IMR-90 (cell line): ENCODE data around the gene PTPRN2. TPM values are rescaled to one million over a fixed set of nuclear protein-coding genes. Genes with fewer than 3 reads are reported as not detected.

ENCODE experiments used
- ATAC-seq: fragments of 200-7000 bp; cut with Tn5 transposase; 2 replicates; pipeline ENCODE4 v1.9.1; 2020; ENCODE audit warnings: low read depth, mild to moderate bottlenecking, moderate library complexity
- BruUV-seq: library from RNA; stranded (reverse); fragments of 400-500 nt; replicated peaks from 2 replicates; lab custom pipeline; 2021; lab: Mats Ljungman, UMichigan
- CTCF ChIA-PET: fragments of 300-600 bp; formaldehyde crosslinking; extraction: SDS; loops from one replicate; lab custom pipeline; 2021; ENCODE audit warnings: antibody characterized with exemption; lab: Yijun Ruan, JAX
- POLR2A ChIA-PET: fragments of 300-600 bp; sonication (Branson Sonifier 250); formaldehyde crosslinking; loops from one replicate; lab custom pipeline; 2022; ENCODE audit warnings: antibody characterized with exemption; ENCODE audit not compliant: unreplicated experiment; lab: Charles Lee
- DNase-seq: peaks from one replicate; pipeline ENCODE4 v3.0.0; 2013
- H2AFZ ChIP-seq: replicated peaks from 2 replicates; pipeline ENCODE3; 2013; ENCODE audit warnings: low read length, mild to moderate bottlenecking; ENCODE audit not compliant: poor library complexity
- H2AK5ac ChIP-seq: 2 replicates; pipeline ENCODE4 v1.6.1; 2013; ENCODE audit warnings: low read depth, low read length, inconsistent platforms
- H2AK9ac ChIP-seq: replicated peaks from 2 replicates; pipeline ENCODE3; 2013; ENCODE audit warnings: mild to moderate bottlenecking, low read depth, low read length, moderate library complexity; ENCODE audit not compliant: poor library complexity
- H2BK120ac ChIP-seq: 2 replicates; pipeline ENCODE4 v1.6.1; 2013; ENCODE audit warnings: low read depth, low read length, inconsistent platforms
- H2BK15ac ChIP-seq: 3 replicates; pipeline ENCODE4 v1.6.1; 2013; ENCODE audit warnings: low read depth, low read length, inconsistent platforms
- H2BK20ac ChIP-seq: 2 replicates; pipeline ENCODE4 v1.6.1; 2013; ENCODE audit warnings: low read depth, mild to moderate bottlenecking, inconsistent platforms, low read length, moderate library complexity
- H2BK5ac ChIP-seq: 2 replicates; pipeline ENCODE4 v1.6.1; 2013; ENCODE audit warnings: mild to moderate bottlenecking, low read depth, low read length, inconsistent platforms; ENCODE audit not compliant: poor library complexity, severe bottlenecking
- H3K14ac ChIP-seq: replicated peaks from 2 replicates; pipeline ENCODE4 v1.6.1; 2013; ENCODE audit warnings: low read depth, low read length, inconsistent platforms
- H3K18ac ChIP-seq: 2 replicates; pipeline ENCODE4 v1.6.1; 2013; ENCODE audit warnings: low read depth, low read length, control low read depth
- H3K23ac ChIP-seq: 2 replicates; pipeline ENCODE4 v1.6.1; 2013; ENCODE audit warnings: low read depth, low read length, inconsistent platforms
- H3K27ac ChIP-seq: 2 replicates; pipeline ENCODE4 v1.5.1; 2013; ENCODE audit warnings: mild to moderate bottlenecking, control low read depth, low read length; ENCODE audit not compliant: insufficient read depth
- H3K27me3 ChIP-seq: 2 replicates; pipeline ENCODE4 v1.6.1; 2013; ENCODE audit warnings: low read length; ENCODE audit not compliant: control insufficient read depth, insufficient read depth
- H3K36me3 ChIP-seq: 2 replicates; pipeline ENCODE4 v1.6.1; 2013; ENCODE audit warnings: low read length, mixed read lengths; ENCODE audit not compliant: control insufficient read depth, insufficient read depth
- H3K4ac ChIP-seq: 2 replicates; pipeline ENCODE4 v1.6.1; 2013; ENCODE audit warnings: low read depth, low read length, inconsistent platforms
- H3K4me1 ChIP-seq: 2 replicates; pipeline ENCODE4 v1.6.1; 2013; ENCODE audit warnings: low read length, mixed read lengths; ENCODE audit not compliant: control insufficient read depth, insufficient read depth
- H3K4me2 ChIP-seq: 2 replicates; pipeline ENCODE4 v1.6.1; 2013; ENCODE audit warnings: low read depth, mild to moderate bottlenecking, control low read depth, low read length, moderate library complexity
- H3K4me3 ChIP-seq: 2 replicates; pipeline ENCODE4 v1.5.1; 2013; ENCODE audit warnings: low read depth, mild to moderate bottlenecking, control low read depth, low read length, moderate library complexity; ENCODE audit not compliant: insufficient read depth
- H3K56ac ChIP-seq: 2 replicates; pipeline ENCODE4 v1.6.1; 2013; ENCODE audit warnings: low read length, inconsistent platforms; ENCODE audit not compliant: insufficient read depth; ENCODE audit errors: extremely low read depth
- H3K79me1 ChIP-seq, 2 experiments: 2 replicates each; pipeline ENCODE4 v1.6.1; 2013; ENCODE audit warnings: low read length in 2 of 2, inconsistent platforms in 1 of 2, low read depth in 1 of 2
- H3K9ac ChIP-seq: 2 replicates; pipeline ENCODE4 v1.6.1; 2013; ENCODE audit warnings: low read depth, low read length, control low read depth
- H3K9me1 ChIP-seq: 2 replicates; pipeline ENCODE4 v1.6.1; 2013; ENCODE audit warnings: low read length, inconsistent platforms; ENCODE audit not compliant: insufficient read depth
- H3K9me3 ChIP-seq: 2 replicates; pipeline ENCODE4 v1.6.1; 2013; ENCODE audit warnings: low read length; ENCODE audit not compliant: control insufficient read depth, insufficient read depth
- H4K20me1 ChIP-seq: 2 replicates; pipeline ENCODE4 v1.6.1; 2013; ENCODE audit warnings: low read length, inconsistent platforms; ENCODE audit not compliant: insufficient read depth
- H4K5ac ChIP-seq: 2 replicates; pipeline ENCODE4 v1.6.1; 2013; ENCODE audit warnings: mild to moderate bottlenecking, low read depth, low read length, control low read depth
- H4K8ac ChIP-seq, 2 experiments: 2 replicates each; pipeline ENCODE4 v1.6.1; 2013; ENCODE audit warnings: low read depth in 2 of 2, low read length in 2 of 2, control low read depth in 1 of 2, inconsistent platforms in 1 of 2
- H4K91ac ChIP-seq: 2 replicates; pipeline ENCODE4 v1.6.1; 2013; ENCODE audit warnings: low read depth, low read length, inconsistent platforms; ENCODE audit not compliant: insufficient read depth
- CEBPB ChIP-seq: IDR thresholded peaks from 2 replicates; pipeline ENCODE4 v1.6.1; 2012; ENCODE audit warnings: low read depth, low read length, improper control_type of control experiment
- MAFK ChIP-seq: IDR thresholded peaks from 2 replicates; pipeline ENCODE4 v1.6.1; 2012; ENCODE audit warnings: low read depth, low read length, improper control_type of control experiment
- POLR2A ChIP-seq: IDR thresholded peaks from 2 replicates; pipeline ENCODE4 v1.6.1; 2012; ENCODE audit warnings: mild to moderate bottlenecking, low read depth, low read length
- RAD21 ChIP-seq: IDR thresholded peaks from 2 replicates; pipeline ENCODE4 v1.6.1; 2012; ENCODE audit warnings: low read length, improper control_type of control experiment
- RCOR1 ChIP-seq: IDR thresholded peaks from 2 replicates; pipeline ENCODE4 v1.6.1; 2012; ENCODE audit warnings: mild to moderate bottlenecking, low read length, improper control_type of control experiment; ENCODE audit not compliant: insufficient replicate concordance
- WGBS, 2 experiments: methylation state at CpG; one replicate each; pipeline versions ENCODE4 v1.1.5 to v1.1.7; 2013; ENCODE audit warnings: missing lambda C conversion rate in 2 of 2; ENCODE audit not compliant: insufficient read length in 1 of 2; ENCODE audit errors: extremely low coverage in 2 of 2; 5-methylcytosine and 5-hydroxymethylcytosine counted together
- dilution Hi-C: fragments of 300-500 bp; cut with HindIII; formaldehyde crosslinking; loops from one replicate; pipeline ENCODE4 v1.14.3; 2018; ENCODE audit warnings: low sequenced_read_pairs; ENCODE audit not compliant: unreplicated experiment
- in situ Hi-C: fragments of 300-500 bp; cut with MboI; formaldehyde crosslinking; loops from 3 replicates; pipeline ENCODE4 v1.14.3; 2019; ENCODE audit warnings: low sequenced_read_pairs, inconsistent platforms, mixed read lengths
- intact Hi-C: fragments of 100-400 bp; cut with micrococcal nuclease; formaldehyde crosslinking; loops from 2 replicates; pipeline ENCODE4 v1.10.0; 2022
- polyA plus RNA-seq, 3 experiments: library from polyadenylated mRNA; depleted of rRNA; stranded (reverse); fragments of >200 nt; gene quantifications; 2 replicates each; pipeline ENCODE4 v1.2.3, GENCODE V29; 2012; ENCODE audit warnings: low replicate concordance in 1 of 3
- total RNA-seq: library from RNA; depleted of rRNA; stranded (reverse); fragments of >200 nt; gene quantifications from 2 replicates; pipeline ENCODE4 v1.2.3, GENCODE V29; 2012
- TF ChIP-seq, protein P1 (sequence below): fragments of 150-350 bp; IDR thresholded peaks from 2 replicates; pipeline ENCODE4 v1.6.1; 2016; ENCODE audit warnings: low read depth, mild to moderate bottlenecking, low read length, moderate library complexity, borderline replicate concordance

Gene PTPRN2
- total and polyA plus RNA-seq, 2 of the 4 experiments (the other 2 are of a cell fraction): 0.03 TPM; not detected in 1

DNA sequence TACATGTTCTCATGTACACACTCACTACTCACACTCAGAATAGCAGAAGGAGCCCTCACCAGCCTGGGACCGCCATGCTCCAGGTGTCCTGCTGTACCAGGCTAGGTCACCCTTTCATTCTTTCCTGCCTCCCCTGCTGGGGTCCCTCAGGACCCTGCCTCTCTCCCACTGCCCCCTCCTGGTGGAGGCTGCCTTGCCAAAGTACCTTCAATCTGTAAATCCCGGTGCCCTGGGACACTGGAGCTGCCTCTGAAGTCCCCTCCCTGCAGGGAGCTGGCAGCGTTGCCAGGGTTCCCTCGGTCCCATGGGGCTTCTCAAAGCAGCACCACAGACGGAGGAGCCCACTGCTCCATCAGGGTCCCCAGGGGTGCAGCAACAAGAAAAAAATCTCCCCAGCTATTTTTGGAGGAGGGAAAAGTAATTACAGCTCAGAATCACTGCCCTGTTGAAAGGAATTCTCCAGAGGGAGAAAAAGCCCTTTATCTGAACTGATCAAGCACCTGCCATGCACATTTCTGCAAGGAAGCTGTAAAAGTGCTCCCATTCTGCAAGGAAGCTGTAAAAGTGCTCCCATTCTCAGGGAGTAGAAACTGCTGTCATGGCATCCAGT lies 259.9 kb downstream of the PTPRN2 start:
- DNase-seq: no peak

More for the DNA sequence above, 259.9 kb downstream of the PTPRN2 start:
- no peak overlapping the region for H3K9ac ChIP-seq
- H3K56ac ChIP-seq: no peak overlapping the region
- no peak overlapping the region for H4K5ac ChIP-seq
- H2BK15ac ChIP-seq: no peak overlapping the region
- H3K4me1 ChIP-seq: no peaks in the 10 kb centered on the region
- no peaks in the 10 kb centered on the region for H3K36me3 ChIP-seq
- no peak overlapping the region for H3K18ac ChIP-seq
- no peak overlapping the region for H3K4me3 ChIP-seq
- no peak overlapping the region for H3K4ac ChIP-seq
- H2BK5ac ChIP-seq: no peak overlapping the region
- no peak overlapping the region for H3K23ac ChIP-seq
- no peak overlapping the region for H2BK20ac ChIP-seq
- H4K20me1 ChIP-seq: no peaks in the 10 kb centered on the region
- H3K4me2 ChIP-seq: no peak overlapping the region
- TF ChIP-seq RAD21: no peak
- no peak for TF ChIP-seq CEBPB
- no peak for TF ChIP-seq RCOR1
- TF ChIP-seq, protein P1, sequence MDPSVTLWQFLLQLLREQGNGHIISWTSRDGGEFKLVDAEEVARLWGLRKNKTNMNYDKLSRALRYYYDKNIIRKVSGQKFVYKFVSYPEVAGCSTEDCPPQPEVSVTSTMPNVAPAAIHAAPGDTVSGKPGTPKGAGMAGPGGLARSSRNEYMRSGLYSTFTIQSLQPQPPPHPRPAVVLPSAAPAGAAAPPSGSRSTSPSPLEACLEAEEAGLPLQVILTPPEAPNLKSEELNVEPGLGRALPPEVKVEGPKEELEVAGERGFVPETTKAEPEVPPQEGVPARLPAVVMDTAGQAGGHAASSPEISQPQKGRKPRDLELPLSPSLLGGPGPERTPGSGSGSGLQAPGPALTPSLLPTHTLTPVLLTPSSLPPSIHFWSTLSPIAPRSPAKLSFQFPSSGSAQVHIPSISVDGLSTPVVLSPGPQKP: no peak
- TF ChIP-seq MAFK: no peak
- no peak for TF ChIP-seq POLR2A
- in situ Hi-C loops (no loop called here), dilution Hi-C loops (no loop called here), intact Hi-C loops (no loop called here)
- peaks cover 70% of the 10 kb centered on the region for H3K9me3 ChIP-seq
- no peak overlapping the region for H4K91ac ChIP-seq
- 57% methylated on average over 1 of the region's 5 CpGs; no CpG with 5 or more reads in 1 of the 2 experiments for WGBS, 2 experiments
- H2AK5ac ChIP-seq: no peak overlapping the region
- ChIA-PET CTCF (no interaction called here), POLR2A (no interaction called here)
- no peak overlapping the region for H2BK120ac ChIP-seq
- no peaks in the 10 kb centered on the region for H3K79me1 ChIP-seq
- H3K27ac ChIP-seq: no peak overlapping the region
- no peak overlapping the region for H2AK9ac ChIP-seq
- H4K8ac ChIP-seq: no peak overlapping the region
- no peak overlapping the region for H2AFZ ChIP-seq
- no peaks in the 10 kb centered on the region for H3K9me1 ChIP-seq
- no peaks in the 10 kb centered on the region for H3K27me3 ChIP-seq
- ATAC-seq: no peak
- no peak overlapping the region for H3K14ac ChIP-seq
- no TSS peak for BruUV-seq
